SJSA1 (cell line): ENCODE results near the gene FAR1. TPM values are rescaled to one million over a fixed set of nuclear protein-coding genes. Genes with fewer than 3 reads are reported as not detected.
"Not testable (repeated sequence)": the region's sequence is repeated elsewhere in the genome, so short reads cannot be mapped to it uniquely, and the experiment has no call there.

ENCODE experiments used
- DNase-seq, 2 experiments: peaks; one replicate each; pipeline ENCODE4 v3.0.0-alpha.2; 2015 to 2020; ENCODE audit warnings: low spot score in 2 of 2, low read depth in 1 of 2
- H3K27ac ChIP-seq: fragments of 250-450 bp; sonication (Bioruptor Pico); 2 replicates; pipeline ENCODE4 v1.5.1; 2020; ENCODE audit warnings: mild to moderate bottlenecking, moderate library complexity
- H3K27me3 ChIP-seq: fragments of 250-450 bp; sonication (Bioruptor Pico); replicated peaks from 2 replicates; pipeline ENCODE4 v1.5.1; 2020; ENCODE audit warnings: mild to moderate bottlenecking, moderate library complexity
- H3K36me3 ChIP-seq: fragments of 250-450 bp; sonication (Bioruptor Pico); 2 replicates; pipeline ENCODE4 v1.5.1; 2020; ENCODE audit warnings: mild to moderate bottlenecking
- H3K4me1 ChIP-seq: fragments of 250-450 bp; sonication (Bioruptor Pico); replicated peaks from 2 replicates; pipeline ENCODE4 v1.6.1; 2021; ENCODE audit warnings: mild to moderate bottlenecking
- H3K4me3 ChIP-seq: fragments of 250-450 bp; sonication (Bioruptor Pico); 2 replicates; pipeline ENCODE4 v1.5.1; 2020; ENCODE audit warnings: mild to moderate bottlenecking
- H3K9me3 ChIP-seq: fragments of 250-450 bp; sonication (Bioruptor Pico); replicated peaks from 2 replicates; pipeline ENCODE4 v1.5.1; 2020; ENCODE audit warnings: mild to moderate bottlenecking
- total RNA-seq: library from RNA; depleted of rRNA; stranded (reverse); fragments of >200 nt; shearing (Covaris generic); gene quantifications from 2 replicates; pipeline ENCODE4 v1.2.3, GENCODE V29; 2014; rRNA removed

The FAR1 gene
- total RNA-seq, result 89.0 and 95.8 TPM in 2 replicates

DNA sequence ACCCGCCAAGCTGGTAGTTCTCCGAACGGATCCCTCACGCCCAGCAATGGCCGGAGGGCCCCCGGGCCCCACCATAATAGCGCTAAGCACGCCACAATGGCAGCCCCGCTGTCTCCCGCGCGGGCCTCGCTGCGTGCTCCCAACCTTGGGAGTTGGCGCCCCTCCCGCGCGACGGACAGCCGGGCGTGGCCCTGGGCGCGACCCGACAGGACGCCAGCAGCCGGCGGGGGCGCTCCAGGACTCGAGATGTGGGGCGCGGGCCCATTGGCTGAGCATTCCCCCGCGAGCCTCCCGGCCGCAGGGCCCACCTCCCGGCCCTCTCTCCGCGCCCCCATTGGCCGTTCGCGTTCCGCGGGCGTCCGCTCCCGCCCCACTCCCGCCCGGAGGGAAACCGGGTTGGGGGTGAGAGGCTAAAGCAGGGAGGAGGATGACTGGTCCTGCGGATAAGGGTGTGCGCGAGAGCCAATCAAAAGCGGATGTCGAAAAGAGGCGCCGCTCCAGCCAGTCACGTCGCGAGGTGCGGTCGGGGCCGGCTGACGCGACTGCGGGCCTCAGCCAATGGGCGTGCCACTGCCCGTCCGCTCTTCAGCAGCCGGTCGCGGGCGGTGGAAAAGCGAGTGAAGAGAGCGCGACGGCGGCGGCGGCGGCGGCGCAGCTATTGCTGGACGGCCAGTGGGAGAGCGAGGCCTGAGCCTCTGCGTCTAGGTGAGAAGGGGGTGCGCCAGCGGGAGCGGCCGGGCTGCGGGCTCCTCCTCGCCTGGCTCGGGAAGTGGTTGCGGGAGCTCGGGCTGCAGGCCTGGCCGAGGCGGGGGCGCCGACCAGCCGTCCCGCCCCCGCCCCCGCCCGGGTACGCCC, at the start of gene FAR1:
FAR1 (plus strand) TSS at position 567 of the 855 bp plus-strand sequence. CDS start 26,098 bp downstream, outside the sequence.
- peak; percentile 100 for DNase-seq
- Histone ChIP-seq H3K9me3 (peaks cover 6% of the 10 kb centered on the region; the same call in 1 of the 2 replicates), H3K4me1 (peaks cover 14% of the 10 kb centered on the region), H3K36me3 (peaks cover 21% of the 10 kb centered on the region), H3K27me3 (no peaks in the 10 kb centered on the region), H3K27ac (peak within 1 kb of the TSS; percentile 68), H3K4me3 (peak within 1 kb of the TSS; percentile 86)

DNA sequence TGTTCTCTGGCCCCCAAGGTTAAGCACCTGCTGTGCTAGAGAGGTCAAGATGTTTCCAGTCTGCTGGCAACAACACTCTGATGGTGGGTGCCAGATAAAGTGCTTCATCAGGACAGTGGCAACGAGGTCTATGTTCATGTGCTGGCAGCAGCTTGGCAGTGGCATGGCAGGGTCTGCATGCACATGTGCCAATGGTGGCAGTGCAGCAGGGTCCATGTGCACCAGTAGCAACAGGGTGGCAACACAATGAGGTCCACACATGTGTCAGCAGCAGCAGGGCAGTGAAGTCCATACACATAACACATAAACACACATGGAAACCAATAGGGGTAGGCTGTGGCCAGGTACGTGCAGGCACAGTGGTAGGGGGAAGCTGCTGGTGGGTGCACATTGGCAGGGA, 48.4 kb upstream of the FAR1 start:
- Histone ChIP-seq H3K27me3 (no peaks in the 10 kb centered on the region; the same call in 1 of the 2 replicates), H3K4me3 (no peak overlapping the region), H3K9me3 (peaks cover 6% of the 10 kb centered on the region; the same call in 1 of the 2 replicates), H3K36me3 (no peaks in the 10 kb centered on the region), H3K4me1 (no peaks in the 10 kb centered on the region), H3K27ac (no peak overlapping the region)
- no peak for DNase-seq

DNA sequence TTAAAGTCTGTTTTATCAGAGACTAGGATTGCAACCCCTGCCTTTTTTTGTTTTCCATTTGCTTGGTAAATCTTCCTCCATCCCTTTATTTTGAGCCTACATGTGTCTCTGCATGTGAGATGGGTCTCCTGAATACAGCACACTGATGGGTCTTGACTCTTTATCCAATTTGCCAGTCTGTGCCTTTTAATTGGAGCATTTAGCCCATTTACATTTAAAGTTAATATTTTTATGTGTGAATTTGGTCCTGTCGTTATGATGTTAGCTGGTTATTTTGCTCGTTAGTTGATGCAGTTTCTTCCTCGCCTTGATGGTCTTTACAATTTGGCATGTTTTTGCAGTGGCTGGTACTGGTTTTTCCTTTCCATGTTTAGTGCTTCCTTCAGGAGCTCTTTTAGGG, 41.6 kb upstream of the FAR1 start:
- not testable (repeated sequence) for H3K27ac ChIP-seq, H3K4me3 ChIP-seq, H3K9me3 ChIP-seq, DNase-seq, H3K27me3 ChIP-seq, H3K36me3 ChIP-seq, H3K4me1 ChIP-seq

DNA sequence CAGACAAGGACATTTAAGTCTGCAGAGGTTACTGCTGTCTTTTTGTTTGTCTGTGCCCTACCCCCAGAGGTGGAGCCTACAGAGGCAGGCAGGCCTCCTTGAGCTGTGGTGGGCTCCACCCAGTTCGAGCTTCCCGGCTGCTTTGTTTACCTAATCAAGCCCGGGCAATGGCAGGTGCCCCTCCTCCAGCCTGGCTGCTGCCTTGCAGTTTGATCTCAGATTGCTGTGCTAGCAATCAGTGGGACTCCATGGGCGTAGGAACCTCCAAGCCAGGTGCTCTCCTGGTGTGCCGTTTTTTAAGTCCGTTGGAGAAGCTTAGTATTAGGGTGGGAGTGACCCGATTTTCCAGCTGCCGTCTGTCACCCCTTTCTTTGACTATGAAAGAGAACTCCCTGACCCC, 39.8 kb upstream of the FAR1 start:
- not testable (repeated sequence) for H3K4me3 ChIP-seq, DNase-seq, H3K4me1 ChIP-seq, H3K36me3 ChIP-seq, H3K9me3 ChIP-seq, H3K27ac ChIP-seq
- peaks cover 12% of the 10 kb centered on the region; the same call in 1 of the 2 replicates for H3K27me3 ChIP-seq

- H3K9me3 ChIP-seq, result no peaks in the 10 kb centered on the region
- H3K4me1 ChIP-seq, result no peaks in the 10 kb centered on the region
- H3K27me3 ChIP-seq, result peaks cover 22% of the 10 kb centered on the region
- H3K4me3 ChIP-seq, result no peak overlapping the region
- no peak for DNase-seq
- no peak overlapping the region for H3K27ac ChIP-seq
- no peaks in the 10 kb centered on the region for H3K36me3 ChIP-seq
These were observed 38.7 kb upstream of the FAR1 start for GRCh38 chr11:13629779-13630178.

DNA sequence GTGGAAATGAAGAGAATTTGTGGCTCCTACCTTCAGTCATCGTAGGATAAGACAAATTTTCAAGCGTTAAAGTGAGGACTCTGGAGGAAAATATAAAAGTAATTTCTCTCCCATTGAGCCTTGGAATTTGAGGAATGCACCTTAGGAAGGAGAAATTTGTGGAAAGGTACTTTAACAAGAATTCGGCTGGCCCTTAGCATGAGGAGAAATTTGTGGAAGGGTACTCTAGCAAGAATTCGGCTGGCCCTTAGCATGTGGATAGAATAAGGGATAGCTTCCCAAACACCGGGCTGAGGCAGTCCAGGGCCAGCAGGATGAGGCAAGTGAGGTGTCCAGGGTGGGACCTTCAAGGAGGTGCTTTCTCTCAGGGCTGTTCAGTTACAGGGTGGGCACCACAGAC, 33.2 kb upstream of the FAR1 start:
- no peaks in the 10 kb centered on the region for H3K36me3 ChIP-seq
- H3K4me3 ChIP-seq, result no peak overlapping the region
- DNase-seq, result no peak
- H3K27me3 ChIP-seq, result peaks cover 28% of the 10 kb centered on the region
- no peak overlapping the region for H3K27ac ChIP-seq
- no peaks in the 10 kb centered on the region for H3K9me3 ChIP-seq
- H3K4me1 ChIP-seq, result no peaks in the 10 kb centered on the region

DNA sequence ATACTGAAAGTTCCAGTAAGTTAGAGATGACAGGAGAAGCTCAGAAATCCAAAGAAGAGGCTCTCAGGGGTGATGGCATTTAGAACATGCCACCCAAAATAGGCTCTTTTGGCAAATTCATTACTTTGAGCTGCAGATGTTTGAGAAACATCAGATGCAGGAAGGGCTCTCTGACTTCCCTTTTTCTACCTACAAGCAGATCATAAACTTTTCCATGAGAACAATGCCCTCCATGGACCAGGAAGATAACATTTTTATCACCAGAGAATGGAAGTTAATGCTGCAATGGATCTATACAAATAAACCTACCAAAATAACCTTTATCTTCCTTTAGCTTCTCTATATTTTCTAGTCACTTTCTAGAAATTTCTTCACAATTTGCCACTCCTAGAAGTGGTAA, 32.7 kb upstream of the FAR1 start:
- no peak for DNase-seq
- Histone ChIP-seq H3K4me1 (no peaks in the 10 kb centered on the region), H3K27ac (no peak overlapping the region), H3K36me3 (no peaks in the 10 kb centered on the region), H3K4me3 (no peak overlapping the region), H3K9me3 (no peaks in the 10 kb centered on the region), H3K27me3 (peaks cover 28% of the 10 kb centered on the region)

DNA sequence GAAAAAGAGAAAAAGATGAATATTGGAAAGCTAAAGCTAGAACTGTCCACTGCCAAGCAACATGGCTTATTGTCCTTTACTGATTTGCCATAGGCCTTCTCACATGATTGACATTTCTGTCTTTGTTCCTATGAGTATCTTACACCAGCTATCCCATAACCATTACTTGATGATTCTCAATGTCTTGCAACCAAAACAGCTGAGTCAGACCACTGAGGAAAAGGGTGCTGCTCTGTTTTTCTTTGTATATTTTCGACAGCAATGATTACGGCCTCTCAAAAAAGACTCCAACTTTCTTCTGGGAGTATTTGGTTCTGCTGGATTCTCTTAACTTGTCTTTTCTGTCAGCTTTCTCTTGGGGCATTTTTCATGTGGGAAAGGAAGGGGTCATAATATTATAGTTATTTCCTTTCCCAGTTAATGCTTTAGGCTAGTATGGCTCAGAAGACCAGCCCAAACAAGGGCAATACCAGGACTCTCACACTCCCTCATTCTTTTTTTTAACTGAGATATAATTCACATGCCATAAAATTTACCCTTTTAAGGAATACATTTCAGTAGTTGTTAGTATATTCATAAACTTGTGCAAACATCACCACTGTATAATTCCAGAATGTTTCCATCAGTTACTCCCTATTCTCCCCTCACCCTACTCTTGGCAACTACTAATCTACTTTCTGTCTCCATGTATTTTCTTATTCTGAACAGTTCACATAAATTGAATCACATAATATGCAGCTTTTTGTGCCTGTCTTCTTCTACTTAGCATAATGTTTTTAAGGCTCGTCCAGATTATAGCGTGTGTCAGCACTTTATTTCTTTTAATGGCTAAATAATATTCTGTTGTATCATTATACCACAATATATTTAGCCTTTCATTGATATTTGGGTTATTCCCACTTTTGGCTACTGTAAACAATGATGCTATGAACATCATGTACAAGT, 31.1 kb upstream of the FAR1 start:
- DNase-seq, result no peak
- Histone ChIP-seq H3K27ac (no peak overlapping the region), H3K27me3 (peaks cover 31% of the 10 kb centered on the region), H3K36me3 (no peaks in the 10 kb centered on the region), H3K4me1 (no peaks in the 10 kb centered on the region), H3K4me3 (no peak overlapping the region), H3K9me3 (no peaks in the 10 kb centered on the region)

- no peak for DNase-seq
- Histone ChIP-seq H3K9me3 (no peaks in the 10 kb centered on the region), H3K27me3 (peaks cover 29% of the 10 kb centered on the region), H3K4me1 (no peaks in the 10 kb centered on the region), H3K36me3 (no peaks in the 10 kb centered on the region), H3K4me3 (no peak overlapping the region), H3K27ac (no peak overlapping the region)
These were observed 30.0 kb upstream of the FAR1 start for GRCh38 chr11:13638422-13638821.

- Histone ChIP-seq H3K36me3 (no peaks in the 10 kb centered on the region), H3K27ac (no peak overlapping the region), H3K9me3 (no peaks in the 10 kb centered on the region), H3K4me3 (no peak overlapping the region), H3K27me3 (0 out of 2 replicates have a peak, but pooled peaks cover 12% of the 10 kb centered on the region), H3K4me1 (0 out of 2 replicates have a peak, but pooled peaks cover 3% of the 10 kb centered on the region)
- DNase-seq, result peak in 1 of 2 experiments; percentile 24
These were observed 23.3 kb upstream of the FAR1 start for GRCh38 chr11:13644997-13645687.

GRCh38 chr11:13647391-13647790, 21.1 kb upstream of the FAR1 start:
- H3K4me1 ChIP-seq, result 0 out of 2 replicates have a peak, but pooled peaks cover 3% of the 10 kb centered on the region
- H3K27ac ChIP-seq, result no peak overlapping the region
- DNase-seq, result no peak
- H3K9me3 ChIP-seq, result no peaks in the 10 kb centered on the region
- H3K36me3 ChIP-seq, result no peaks in the 10 kb centered on the region
- no peak overlapping the region for H3K4me3 ChIP-seq
- peaks cover 4% of the 10 kb centered on the region; the same call in 1 of the 2 replicates for H3K27me3 ChIP-seq

DNA sequence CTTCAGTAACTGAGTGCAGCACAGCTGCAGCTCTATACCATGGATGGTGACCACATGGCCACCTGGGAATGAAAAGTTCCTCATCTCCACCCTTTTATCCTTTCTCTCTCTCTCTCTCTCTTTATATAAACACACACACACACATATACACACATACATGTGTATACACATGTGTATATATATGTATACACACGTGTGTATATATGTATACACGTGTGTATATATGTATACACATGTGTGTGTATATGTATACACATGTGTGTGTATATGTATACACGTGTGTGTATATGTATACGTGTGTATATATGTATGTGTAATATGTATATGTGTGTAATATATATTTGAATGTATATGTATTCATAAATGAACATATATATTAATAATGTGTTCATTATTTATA, 18.8 kb upstream of the FAR1 start:
- H3K27ac ChIP-seq, result no peak overlapping the region
- no peak overlapping the region for H3K4me3 ChIP-seq
- H3K4me1 ChIP-seq, result 0 out of 2 replicates have a peak, but pooled peaks cover 3% of the 10 kb centered on the region
- H3K27me3 ChIP-seq, result peaks cover 3% of the 10 kb centered on the region; the same call in 1 of the 2 replicates
- H3K9me3 ChIP-seq, result no peaks in the 10 kb centered on the region
- H3K36me3 ChIP-seq, result no peaks in the 10 kb centered on the region
- no peak for DNase-seq

DNA sequence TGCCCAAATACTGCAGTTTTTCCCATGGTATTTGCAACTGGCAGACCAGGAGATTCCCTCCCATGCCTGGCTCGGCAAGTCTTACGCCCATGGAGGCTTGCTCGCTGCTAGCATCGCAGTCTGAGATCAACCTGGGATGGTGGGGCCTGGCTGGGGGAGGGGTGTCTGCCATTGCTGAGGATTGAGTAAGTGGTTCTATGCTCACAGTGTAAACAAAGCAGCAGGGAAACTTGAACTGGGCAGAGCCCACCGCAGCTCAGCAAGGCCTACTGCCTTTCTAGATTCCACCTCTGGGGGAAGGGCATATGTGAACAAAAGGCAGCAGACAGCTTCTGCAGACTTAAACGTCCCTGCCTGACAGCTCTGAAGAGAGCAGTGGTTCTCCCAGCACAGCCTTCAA, 17.0 kb upstream of the FAR1 start:
- H3K4me1 ChIP-seq, H3K27me3 ChIP-seq, DNase-seq, H3K9me3 ChIP-seq, H3K36me3 ChIP-seq, H3K4me3 ChIP-seq, H3K27ac ChIP-seq: not testable (repeated sequence)
